Panc1 (cell line): ENCODE data around the gene ZNF664. TPM values are rescaled to one million over a fixed set of nuclear protein-coding genes. Genes with fewer than 3 reads are reported as not detected.
"Not testable (repeated sequence)": the region's sequence is repeated elsewhere in the genome, so short reads cannot be mapped to it uniquely, and the experiment has no call there.

ENCODE experiments used
- ATAC-seq: fragments of 200-7000 bp; cut with Tn5 transposase; 2 replicates; pipeline ENCODE4 v1.9.1; 2020; ENCODE audit warnings: mild to moderate bottlenecking, moderate library complexity
- BruUV-seq: library from RNA; stranded (reverse); fragments of 400-500 nt; replicated peaks from 2 replicates; lab custom pipeline; 2021; lab: Mats Ljungman, UMichigan
- CTCF ChIA-PET: fragments of 300-600 bp; sonication (Branson Sonifier 250); formaldehyde crosslinking; loops from one replicate; lab custom pipeline; 2022; ENCODE audit warnings: antibody characterized with exemption; lab: Charles Lee
- POLR2A ChIA-PET: fragments of 300-600 bp; sonication (Branson Sonifier 250); formaldehyde crosslinking; loops from one replicate; lab custom pipeline; 2022; ENCODE audit warnings: antibody characterized with exemption; lab: Charles Lee
- DNase-seq: peaks from one replicate; pipeline ENCODE4 v3.0.0-alpha.2; 2010; ENCODE audit warnings: low read depth, low spot score
- H3K27ac ChIP-seq: 2 replicates; pipeline ENCODE4 v1.5.1; 2011; ENCODE audit warnings: mild to moderate bottlenecking, low read length, inconsistent platforms
- H3K27me3 ChIP-seq: fragments of 200-500 bp; sonication (Bioruptor generic); 2 replicates; pipeline ENCODE4 v1.6.0; 2014; ENCODE audit warnings: low read length, inconsistent platforms; ENCODE audit not compliant: control insufficient read depth, insufficient read depth
- H3K36me3 ChIP-seq: fragments of 200-500 bp; sonication (Bioruptor generic); 2 replicates; pipeline ENCODE4 v1.5.1; 2014; ENCODE audit warnings: inconsistent platforms, mild to moderate bottlenecking, low read length, moderate library complexity; ENCODE audit not compliant: control insufficient read depth, insufficient read depth
- H3K4me1 ChIP-seq: 2 replicates; pipeline ENCODE4 v1.5.1; 2011; ENCODE audit warnings: inconsistent platforms, mild to moderate bottlenecking, low read length, moderate library complexity; ENCODE audit not compliant: control insufficient read depth, insufficient read depth
- H3K4me3 ChIP-seq, 2 experiments: 2 replicates each; pipeline ENCODE4 v1.5.1; 2011 to 2012; ENCODE audit warnings: low read depth in 2 of 2, low read length in 2 of 2, mild to moderate bottlenecking in 2 of 2, inconsistent platforms in 1 of 2, moderate library complexity in 1 of 2
- H3K9me3 ChIP-seq: fragments of 200-500 bp; sonication (Bioruptor generic); 2 replicates; pipeline ENCODE4 v1.5.1; 2014; ENCODE audit warnings: low read depth, mild to moderate bottlenecking, inconsistent platforms, low read length, moderate library complexity; ENCODE audit not compliant: control insufficient read depth, insufficient read depth
- CTCF ChIP-seq: fragments of 450-650 bp; IDR thresholded peaks from 2 replicates; pipeline ENCODE4 v1.5.1; 2017; ENCODE audit warnings: mild to moderate bottlenecking
- POLR2AphosphoS5 ChIP-seq: IDR thresholded peaks from 2 replicates; pipeline ENCODE4 v1.6.1; 2012; ENCODE audit warnings: mild to moderate bottlenecking, low read depth, low read length, moderate library complexity
- SIN3A ChIP-seq: IDR thresholded peaks from 2 replicates; pipeline ENCODE4 v1.6.1; 2012; ENCODE audit warnings: low read depth, mild to moderate bottlenecking, low read length, moderate library complexity, borderline replicate concordance; ENCODE audit not compliant: insufficient read depth
- TCF7L2 ChIP-seq: IDR thresholded peaks from 2 replicates; pipeline ENCODE4 v1.6.1; 2011; ENCODE audit warnings: mild to moderate bottlenecking, low read depth, low read length, inconsistent platforms
- in situ Hi-C: cut with HindIII; loops from 2 replicates; pipeline ENCODE4 v1.10.0; 2016; ENCODE audit warnings: low sequenced_read_pairs, low pct_unique_long_range_greater_than_20kb
- intact Hi-C: fragments of 100-400 bp; cut with micrococcal nuclease; formaldehyde crosslinking; loops from one replicate; pipeline ENCODE4 v1.10.0; 2022; ENCODE audit not compliant: unreplicated experiment
- total RNA-seq: library from RNA; stranded (reverse); gene quantifications from one replicate; pipeline ENCODE4 v1.2.1, GENCODE V29; 2021; ENCODE audit not compliant: unreplicated experiment
- TF ChIP-seq, protein P1 (sequence below), 2 experiments: IDR thresholded peaks; 2 replicates each; pipeline ENCODE4 v1.6.1; 2011 to 2012; ENCODE audit warnings: low read depth in 2 of 2, control low read depth in 1 of 2, low read length in 1 of 2, mild to moderate bottlenecking in 1 of 2, moderate library complexity in 1 of 2; ENCODE audit not compliant: insufficient read depth in 1 of 2

The ZNF664 gene
- total RNA-seq, 1 experiment from 2014 or later, result 115 TPM

DNA sequence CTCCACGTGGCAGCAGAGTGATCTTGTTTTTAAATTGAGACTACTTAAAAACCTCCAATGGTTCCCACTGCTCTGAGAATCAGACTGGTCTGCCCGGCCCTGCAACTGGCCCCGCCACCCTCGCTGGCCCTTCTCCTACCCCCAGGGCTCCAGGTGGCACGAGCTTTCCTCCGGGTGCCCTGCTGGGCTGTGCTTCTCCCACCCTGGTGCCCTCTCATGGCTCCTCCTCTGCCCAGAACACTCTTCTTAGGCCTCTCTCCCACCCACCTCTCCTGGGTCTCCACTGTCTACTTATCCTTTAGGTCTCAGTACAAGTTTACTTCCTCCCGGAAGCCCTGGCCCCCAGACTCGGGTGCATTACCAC is 26.9 kb upstream of the ZNF664 start:
- H3K27ac ChIP-seq, result no peak overlapping the region
- CTCF ChIA-PET, result no interaction called here
- POLR2A ChIA-PET, result no interaction called here
- no peak for ATAC-seq
- no peaks in the 10 kb centered on the region for H3K27me3 ChIP-seq
- H3K9me3 ChIP-seq, result no peaks in the 10 kb centered on the region
- in situ Hi-C loops, result no loop called here
- no peak for DNase-seq
- no peak overlapping the region for H3K4me3 ChIP-seq
- no peaks in the 10 kb centered on the region for H3K4me1 ChIP-seq
- H3K36me3 ChIP-seq, result no peaks in the 10 kb centered on the region; the same call in 1 of the 2 replicates
- no TSS peak for BruUV-seq
- intact Hi-C loops, result no loop called here
- TF ChIP-seq, protein P1, sequence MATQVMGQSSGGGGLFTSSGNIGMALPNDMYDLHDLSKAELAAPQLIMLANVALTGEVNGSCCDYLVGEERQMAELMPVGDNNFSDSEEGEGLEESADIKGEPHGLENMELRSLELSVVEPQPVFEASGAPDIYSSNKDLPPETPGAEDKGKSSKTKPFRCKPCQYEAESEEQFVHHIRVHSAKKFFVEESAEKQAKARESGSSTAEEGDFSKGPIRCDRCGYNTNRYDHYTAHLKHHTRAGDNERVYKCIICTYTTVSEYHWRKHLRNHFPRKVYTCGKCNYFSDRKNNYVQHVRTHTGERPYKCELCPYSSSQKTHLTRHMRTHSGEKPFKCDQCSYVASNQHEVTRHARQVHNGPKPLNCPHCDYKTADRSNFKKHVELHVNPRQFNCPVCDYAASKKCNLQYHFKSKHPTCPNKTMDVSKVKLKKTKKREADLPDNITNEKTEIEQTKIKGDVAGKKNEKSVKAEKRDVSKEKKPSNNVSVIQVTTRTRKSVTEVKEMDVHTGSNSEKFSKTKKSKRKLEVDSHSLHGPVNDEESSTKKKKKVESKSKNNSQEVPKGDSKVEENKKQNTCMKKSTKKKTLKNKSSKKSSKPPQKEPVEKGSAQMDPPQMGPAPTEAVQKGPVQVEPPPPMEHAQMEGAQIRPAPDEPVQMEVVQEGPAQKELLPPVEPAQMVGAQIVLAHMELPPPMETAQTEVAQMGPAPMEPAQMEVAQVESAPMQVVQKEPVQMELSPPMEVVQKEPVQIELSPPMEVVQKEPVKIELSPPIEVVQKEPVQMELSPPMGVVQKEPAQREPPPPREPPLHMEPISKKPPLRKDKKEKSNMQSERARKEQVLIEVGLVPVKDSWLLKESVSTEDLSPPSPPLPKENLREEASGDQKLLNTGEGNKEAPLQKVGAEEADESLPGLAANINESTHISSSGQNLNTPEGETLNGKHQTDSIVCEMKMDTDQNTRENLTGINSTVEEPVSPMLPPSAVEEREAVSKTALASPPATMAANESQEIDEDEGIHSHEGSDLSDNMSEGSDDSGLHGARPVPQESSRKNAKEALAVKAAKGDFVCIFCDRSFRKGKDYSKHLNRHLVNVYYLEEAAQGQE (IDR thresholded peaks at IDR 0.05; ENCODE audit: insufficient read depth in 1 of 2, low read depth in 2 of 2, low read length in 1 of 2), result no peak
- no peak for TF ChIP-seq SIN3A
- TF ChIP-seq CTCF, result no peak
- no peak for TF ChIP-seq TCF7L2
- no peak for TF ChIP-seq POLR2AphosphoS5

DNA sequence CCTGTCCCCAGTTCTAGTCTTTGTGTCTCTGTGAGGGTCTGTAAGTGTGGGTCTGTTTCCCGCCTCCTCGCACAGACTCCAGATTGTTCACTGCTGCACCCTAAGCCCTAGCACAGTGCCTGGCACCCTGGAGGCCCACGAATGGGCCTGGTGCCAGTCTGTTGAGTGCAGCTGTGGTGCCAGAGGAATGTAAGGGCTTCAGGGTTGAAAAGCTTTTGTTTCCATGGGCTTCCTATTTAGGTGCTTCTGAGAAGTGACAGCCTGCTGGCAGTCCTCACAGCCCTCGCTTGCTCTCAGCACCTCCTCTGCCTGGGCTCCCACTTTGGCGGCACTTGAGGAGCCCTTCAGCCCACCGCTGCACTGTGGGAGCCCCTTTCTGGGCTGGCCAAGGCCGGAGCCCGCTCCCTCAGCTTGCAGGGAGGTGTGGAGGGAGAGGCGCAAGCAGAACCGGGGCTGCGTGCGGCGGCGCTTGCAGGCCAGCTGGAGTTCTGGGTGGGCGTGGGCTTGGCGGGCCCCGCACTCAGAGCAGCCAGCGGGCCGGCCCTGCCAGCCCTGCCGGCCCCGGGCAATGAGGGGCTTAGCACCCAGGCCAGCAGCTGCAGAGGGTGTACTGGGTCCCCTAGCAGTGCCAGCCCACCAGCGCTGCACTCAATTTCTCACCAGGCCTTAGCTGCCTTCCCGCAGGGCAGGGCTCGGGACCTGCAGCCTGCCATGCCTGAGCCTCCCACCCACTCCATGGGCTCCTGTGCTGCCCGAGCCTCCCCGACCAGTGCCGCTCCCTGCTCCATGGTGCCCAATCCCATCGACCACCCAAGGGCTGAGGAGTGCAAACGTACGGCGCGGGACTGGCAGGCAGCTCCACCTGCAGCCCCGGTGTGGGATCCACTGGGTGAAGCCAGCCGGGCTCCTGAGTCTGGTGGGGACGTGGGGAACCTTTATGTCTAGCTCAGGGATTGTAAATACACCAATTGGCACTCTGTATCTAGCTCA is 26.2 kb upstream of the ZNF664 start:
- H3K4me3 ChIP-seq, H3K4me1 ChIP-seq, H3K36me3 ChIP-seq, in situ Hi-C loops, ATAC-seq, CTCF ChIA-PET, DNase-seq, POLR2A ChIA-PET, intact Hi-C loops, H3K9me3 ChIP-seq, H3K27me3 ChIP-seq, H3K27ac ChIP-seq, BruUV-seq: not testable (repeated sequence)

GRCh38 chr12:123947531-123947930 is 25.5 kb upstream of the ZNF664 start:
- not testable (repeated sequence) for ATAC-seq

More at GRCh38 chr12:123947531-123947930, 25.5 kb upstream of the ZNF664 start:
- H3K27me3 ChIP-seq, H3K4me3 ChIP-seq, H3K9me3 ChIP-seq, POLR2A ChIA-PET, H3K36me3 ChIP-seq, H3K27ac ChIP-seq, BruUV-seq, CTCF ChIA-PET, DNase-seq, in situ Hi-C loops, H3K4me1 ChIP-seq, intact Hi-C loops: not testable (repeated sequence)
